Epithelial cell of prostate (primary cell): ENCODE data around the gene PDXK.
"Not testable (repeated sequence)": the region's sequence is repeated elsewhere in the genome, so short reads cannot be mapped to it uniquely, and the experiment has no call there.

ENCODE experiments used
- DNase-seq: peaks from one replicate; pipeline ENCODE4 v3.0.0-alpha.2; 2011; ENCODE audit warnings: low read depth, low spot score
- H3K27ac ChIP-seq: fragments of 450-650 bp; 2 replicates; pipeline ENCODE4 v1.5.1; 2017; ENCODE audit warnings: mild to moderate bottlenecking

The PDXK gene

GRCh38 chr21:43696214-43696613, 22.7 kb upstream of the PDXK start:
- no peak overlapping the region for H3K27ac ChIP-seq
- no peak for DNase-seq

- no peak for DNase-seq
- H3K27ac ChIP-seq: no peak overlapping the region
Measured at GRCh38 chr21:43697758-43698643, 20.9 kb upstream of the PDXK start.

DNA sequence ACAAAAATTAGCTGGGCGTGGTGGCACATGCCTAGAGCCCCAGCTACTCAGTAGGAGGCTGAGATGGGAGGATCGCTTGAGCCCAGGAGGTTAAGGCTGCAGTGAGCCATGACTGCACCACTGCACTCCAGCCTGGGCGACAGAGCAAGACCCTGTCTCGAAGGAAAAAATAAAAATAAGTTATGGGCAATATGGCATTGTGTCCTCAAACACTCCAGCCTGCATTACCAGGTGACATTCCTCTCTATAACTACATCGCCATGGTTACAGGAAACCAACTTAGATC, 19.5 kb upstream of the PDXK start:
- DNase-seq, H3K27ac ChIP-seq: not testable (repeated sequence)

DNA sequence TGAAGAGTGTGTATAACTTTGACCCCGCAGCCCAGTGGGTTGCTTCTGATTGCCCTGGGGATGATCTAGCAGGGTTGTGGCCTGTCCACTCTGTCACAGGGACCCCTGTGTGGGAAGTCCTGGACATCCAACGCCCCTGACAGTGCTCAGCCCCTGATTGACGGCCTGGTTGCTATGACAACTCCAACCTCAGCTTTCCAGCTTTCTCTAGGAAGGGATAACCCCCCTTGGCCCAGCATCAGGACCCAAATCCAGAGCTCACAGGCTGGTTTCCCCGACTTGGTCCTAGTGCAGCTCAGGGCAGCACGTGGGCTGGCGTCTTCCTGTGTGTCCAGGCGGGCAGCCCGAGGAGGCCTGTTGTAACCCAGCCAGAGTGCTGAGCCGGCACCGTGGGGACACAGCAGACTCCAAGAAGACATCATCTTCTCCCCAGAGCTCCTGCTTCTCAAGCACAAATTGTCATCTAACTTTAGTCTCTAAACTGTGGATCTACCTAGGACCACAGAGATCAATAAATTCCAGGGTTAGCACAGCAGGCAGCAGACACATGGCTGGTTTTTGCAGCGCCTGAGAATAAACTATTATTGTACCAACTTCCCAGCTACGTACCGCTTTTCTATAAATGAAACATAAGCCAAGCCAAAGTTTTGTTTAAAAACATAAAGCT, 18.9 kb upstream of the PDXK start:
- no peak overlapping the region for H3K27ac ChIP-seq
- no peak for DNase-seq

DNA sequence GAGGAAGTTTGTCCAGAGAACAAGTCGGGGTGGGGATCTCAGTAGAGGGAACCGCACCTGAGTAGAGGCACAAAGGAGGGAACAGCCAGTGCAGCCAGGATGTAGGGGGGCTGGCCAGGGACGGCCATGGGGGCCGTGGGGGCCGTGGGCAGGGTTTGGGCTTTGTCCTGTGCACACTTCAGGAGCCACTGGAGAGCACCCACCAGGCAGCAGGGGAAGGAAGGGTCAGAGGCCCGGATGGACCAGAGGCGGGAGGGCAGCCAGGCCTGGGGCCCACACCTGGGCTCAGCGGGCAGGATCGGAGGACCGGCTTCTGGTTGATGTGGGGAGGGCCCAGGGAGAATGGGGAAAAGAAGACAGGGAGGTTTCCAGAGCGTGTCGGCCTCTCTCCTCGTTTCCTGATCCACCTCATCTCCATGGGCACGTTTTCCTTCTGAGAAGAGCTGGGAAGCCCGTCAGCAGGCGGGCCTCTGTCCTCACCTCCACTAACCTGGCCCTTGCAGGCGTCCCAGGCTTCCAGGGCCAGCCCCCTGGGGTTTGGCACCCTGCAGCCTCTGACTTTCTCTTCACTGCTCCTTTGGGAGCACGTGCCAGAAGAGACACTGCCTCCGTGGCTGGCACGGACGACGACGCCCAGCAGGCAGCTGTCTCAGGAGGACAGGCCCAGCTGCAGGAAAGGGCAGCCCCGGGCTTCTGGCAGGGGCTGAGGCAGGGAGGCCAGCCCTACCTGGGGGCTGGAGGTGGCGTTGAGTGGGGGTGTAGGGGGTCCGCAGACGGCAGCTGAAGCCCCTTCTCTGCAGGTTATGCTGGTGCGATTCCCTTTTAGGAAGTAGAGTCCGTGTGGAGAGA, 16.8 kb upstream of the PDXK start:
- peak overlapping the region; percentile 6 for H3K27ac ChIP-seq

GRCh38 chr21:43702785-43703034, 16.2 kb upstream of the PDXK start:
- no peak for DNase-seq
- peak overlapping the region; percentile 6 for H3K27ac ChIP-seq

More for the DNA sequence above, 16.8 kb upstream of the PDXK start:
- DNase-seq: no peak

- DNase-seq: no peak
- H3K27ac ChIP-seq: peak overlapping the region; percentile 6
Measured at GRCh38 chr21:43703035-43703880, 15.7 kb upstream of the PDXK start.

DNA sequence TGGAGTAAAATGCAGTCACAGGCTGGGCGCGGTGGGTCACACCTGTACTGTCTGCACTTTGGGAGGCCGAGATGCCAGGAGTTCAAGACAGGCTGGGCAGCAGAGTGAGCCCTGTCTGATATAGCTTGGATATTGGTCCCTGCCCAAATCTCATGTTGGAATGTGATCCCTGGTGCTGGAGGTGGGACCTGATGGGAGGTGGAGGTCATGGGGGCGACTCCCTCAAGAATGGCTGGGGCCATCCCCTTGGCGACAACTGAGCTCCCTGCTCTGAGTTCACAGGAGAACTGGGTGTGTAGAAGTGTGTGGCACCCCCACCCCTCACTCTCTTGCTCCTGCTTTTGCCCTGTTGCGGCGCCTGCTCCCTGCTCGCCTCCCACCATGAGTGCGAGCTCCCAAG, 11.5 kb upstream of the PDXK start:
- no peak for DNase-seq
- H3K27ac ChIP-seq: no peak overlapping the region

- H3K27ac ChIP-seq: no peak overlapping the region
- DNase-seq: no peak
Measured at GRCh38 chr21:43708745-43709381, 10.1 kb upstream of the PDXK start.

DNA sequence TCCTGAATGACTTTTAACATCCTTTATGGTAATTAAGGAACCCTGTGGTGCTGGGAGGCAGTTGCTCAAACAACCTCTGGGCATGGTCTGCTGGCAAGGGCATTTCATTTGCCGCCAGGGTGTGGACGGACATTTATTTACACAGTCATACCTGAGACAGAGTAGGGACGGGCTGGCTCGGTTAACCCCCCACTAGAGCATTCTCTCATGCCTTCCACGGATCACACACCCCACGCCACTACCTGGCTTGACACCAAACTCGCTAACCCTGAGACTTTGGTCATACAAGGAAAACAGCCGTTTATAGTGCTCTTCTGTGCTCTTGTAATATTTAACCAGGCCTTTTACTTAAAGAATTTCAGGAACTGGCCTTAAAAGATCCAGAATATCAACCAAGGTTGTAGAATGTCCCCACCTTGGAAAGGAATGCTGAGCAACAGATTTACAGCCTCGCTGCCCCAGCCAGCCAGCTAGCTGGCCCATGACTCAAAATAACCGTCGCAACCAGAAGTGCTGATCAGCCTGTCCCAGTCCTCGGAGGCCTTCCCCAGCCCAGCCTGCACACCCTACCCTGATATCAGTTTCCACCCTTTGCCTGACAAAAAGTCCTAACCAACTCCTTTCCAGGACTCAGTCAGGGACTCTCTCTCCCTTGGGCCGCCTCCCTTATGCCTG, 6.5 kb upstream of the PDXK start:
- DNase-seq: peak; percentile 60
- H3K27ac ChIP-seq: peak overlapping the region; percentile 99

GRCh38 chr21:43713123-43713522, 5.8 kb upstream of the PDXK start:
- H3K27ac ChIP-seq: peak overlapping the region; percentile 99

GRCh38 chr21:43716376-43717165, 2.4 kb upstream of the PDXK start:
- DNase-seq: no peak
- no peak overlapping the region for H3K27ac ChIP-seq

More at GRCh38 chr21:43713123-43713522, 5.8 kb upstream of the PDXK start:
- DNase-seq: not testable (repeated sequence)

- DNase-seq: no peak
- H3K27ac ChIP-seq: no peak overlapping the region
Measured at GRCh38 chr21:43717166-43717853, 1.6 kb upstream of the PDXK start.

DNA sequence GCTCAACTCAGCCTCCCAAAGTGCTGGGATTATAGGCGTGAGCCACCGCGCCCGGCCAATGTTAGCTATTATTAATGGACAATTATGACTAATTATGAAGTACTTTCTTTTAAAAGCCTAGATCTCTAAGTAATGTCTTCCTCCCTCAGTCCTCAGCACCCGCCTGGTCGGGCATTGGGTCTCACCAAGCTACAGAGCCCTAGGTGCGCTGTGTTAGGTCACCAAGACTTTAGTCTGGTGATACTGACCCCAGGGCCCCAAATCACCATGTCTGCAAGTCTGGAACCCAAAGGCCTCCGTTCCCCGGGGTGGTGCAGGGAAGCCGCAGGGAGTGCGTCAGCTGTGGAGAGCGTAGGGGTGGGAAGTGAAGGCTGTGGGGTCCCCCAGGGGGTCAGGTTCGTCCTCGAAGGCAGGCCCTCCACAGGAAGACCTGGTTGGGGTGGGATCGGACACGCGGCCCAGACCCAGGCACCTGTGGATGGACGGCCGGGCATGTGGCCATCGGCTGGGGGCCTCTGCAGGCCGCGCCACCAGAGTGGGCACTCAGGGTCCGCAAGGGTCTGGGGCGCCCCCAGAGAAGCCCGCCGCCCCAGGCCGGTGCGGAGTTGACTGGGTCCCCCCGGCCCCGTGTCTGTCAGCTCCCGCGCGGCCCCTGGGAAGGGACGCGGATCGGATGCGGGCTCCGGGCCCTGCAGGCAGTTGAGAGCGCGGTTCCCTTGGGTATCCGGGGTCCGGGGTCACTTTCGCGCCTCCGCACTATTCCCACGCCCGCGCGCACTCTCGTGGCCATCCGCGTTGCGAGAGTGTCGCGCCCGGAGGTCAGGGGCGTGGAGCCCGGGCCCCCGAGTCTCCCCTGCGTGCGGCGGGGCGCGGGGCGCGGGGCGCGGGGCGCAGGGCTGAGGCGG, 710 bp upstream of the PDXK start:
- peak overlapping the region; percentile 87 for H3K27ac ChIP-seq
- no peak for DNase-seq

DNA sequence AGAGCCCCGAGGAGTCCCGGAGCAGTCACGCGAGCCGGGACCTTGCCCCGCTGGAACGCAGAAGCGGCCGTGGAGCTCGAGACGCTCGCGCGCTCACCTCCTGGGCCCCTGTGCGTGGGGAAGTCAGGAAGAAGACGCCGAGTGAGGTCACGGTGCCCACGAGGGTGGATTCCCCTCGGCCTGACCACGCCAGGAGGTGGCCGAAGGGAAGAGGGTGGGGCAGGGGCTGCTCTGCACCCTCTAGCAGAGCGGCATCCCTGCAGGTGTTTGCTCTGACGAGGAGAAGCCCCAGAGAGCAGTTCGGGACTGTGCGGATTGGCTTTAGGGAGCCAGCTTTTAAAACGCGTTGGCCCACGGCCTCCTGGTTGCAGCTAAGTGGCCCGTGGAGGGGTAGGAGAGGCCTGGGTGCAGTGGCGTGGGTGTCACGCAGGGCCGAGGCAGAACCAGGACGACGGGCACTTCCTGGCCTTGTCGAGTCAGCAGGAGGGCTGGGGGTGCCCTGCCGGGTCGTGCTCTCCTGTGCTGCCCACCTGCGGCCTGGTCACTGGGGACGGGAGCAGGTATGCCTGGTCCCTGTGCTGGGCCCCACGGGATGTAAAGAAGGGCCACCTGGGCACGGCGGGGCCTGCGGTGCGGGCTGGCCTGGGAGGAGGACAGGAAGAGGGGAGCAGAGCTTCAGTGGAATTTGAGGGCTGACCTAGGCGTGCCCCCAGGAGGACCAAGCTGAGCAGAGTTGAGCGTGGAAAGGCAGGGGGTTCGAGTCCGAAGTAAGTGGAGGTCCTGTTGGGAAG, 1.0 kb downstream of the PDXK start:
- H3K27ac ChIP-seq: peak overlapping the region; percentile 87

DNA sequence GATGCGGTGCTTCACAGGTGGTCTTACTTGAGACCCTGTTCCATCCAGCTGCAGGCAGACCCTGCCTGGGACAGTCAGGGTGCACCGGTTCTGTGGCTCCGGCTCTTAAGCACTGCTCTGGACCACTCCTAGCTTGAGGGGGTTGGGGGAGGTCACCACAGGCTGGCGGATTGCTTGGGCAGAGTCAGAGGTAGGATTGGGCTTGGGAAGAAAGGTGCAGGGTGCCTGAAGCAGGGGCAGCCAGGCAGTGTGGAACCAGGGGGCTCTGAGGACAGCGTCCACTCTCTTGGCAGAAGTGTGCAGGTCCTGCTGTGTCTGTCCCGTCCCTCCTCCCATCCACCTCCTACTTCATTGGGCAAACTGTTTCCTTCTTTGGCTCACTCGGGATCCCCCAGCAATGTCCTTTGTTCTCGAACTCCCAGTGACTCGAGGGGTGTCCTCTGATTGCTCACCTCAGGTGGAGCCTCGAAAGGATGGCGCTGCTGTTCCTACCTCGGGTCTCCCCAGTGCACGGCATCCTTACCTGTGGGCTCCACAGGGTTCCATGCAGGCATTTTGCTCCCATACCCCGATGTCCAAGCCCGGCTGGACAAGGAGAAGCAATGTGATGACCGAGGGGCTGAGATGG, 1.7 kb downstream of the PDXK start:
- H3K27ac ChIP-seq: peak overlapping the region; percentile 87
- no peak for DNase-seq

More for the DNA sequence above, 1.0 kb downstream of the PDXK start:
- DNase-seq: no peak
